CD4-positive, alpha-beta T cell treated with Interferon alpha-2 for 1 hour (primary cell): ENCODE measurements around the gene CDH12.

Experiments
- DNase-seq, 2 donors: peaks; one replicate each; pipeline ENCODE4 v3.0.0-alpha.2; 2020 to 2022

The CDH12 gene

GRCh38 chr5:21919414-21920022 is 933.6 kb downstream of the CDH12 start:
- no peak for DNase-seq

- DNase-seq, result no peak
Measured at GRCh38 chr5:21918451-21918850, 934.7 kb downstream of the CDH12 start.

- no peak for DNase-seq
Measured at GRCh38 chr5:21910731-21911130, 942.4 kb downstream of the CDH12 start.

- DNase-seq, result no peak
Measured at GRCh38 chr5:21895766-21896350, 957.3 kb downstream of the CDH12 start.

GRCh38 chr5:21893161-21893560 is 960.0 kb downstream of the CDH12 start:
- no peak for DNase-seq

- DNase-seq, result no peak
Measured at GRCh38 chr5:21889581-21889980, 963.6 kb downstream of the CDH12 start.

GRCh38 chr5:21882074-21882745 is 970.9 kb downstream of the CDH12 start:
- no peak for DNase-seq

GRCh38 chr5:21880164-21880563 is 973.0 kb downstream of the CDH12 start:
- no peak for DNase-seq

- DNase-seq, result no peak
Measured at GRCh38 chr5:21862986-21863385, 990.2 kb downstream of the CDH12 start.

- DNase-seq, result no peak
Measured at GRCh38 chr5:21858441-21858840, 994.7 kb downstream of the CDH12 start.

- DNase-seq, result no peak
Measured at GRCh38 chr5:21856987-21857386, 996.2 kb downstream of the CDH12 start.

- DNase-seq, result no peak
Measured at GRCh38 chr5:21847300-21847699, 1005.8 kb downstream of the CDH12 start.

GRCh38 chr5:21844960-21845359 is 1008.2 kb downstream of the CDH12 start:
- DNase-seq, result no peak

- no peak for DNase-seq
Measured at GRCh38 chr5:21834863-21835262, 1018.3 kb downstream of the CDH12 start.

- no peak for DNase-seq
Measured at GRCh38 chr5:21831145-21831787, 1021.9 kb downstream of the CDH12 start.

- no peak for DNase-seq
Measured at GRCh38 chr5:21826884-21827283, 1026.3 kb downstream of the CDH12 start.

- DNase-seq, result no peak
Measured at GRCh38 chr5:21823588-21823987, 1029.6 kb downstream of the CDH12 start.

GRCh38 chr5:21823076-21823574 is 1030.0 kb downstream of the CDH12 start:
- DNase-seq, result no peak

GRCh38 chr5:21820527-21820926 is 1032.6 kb downstream of the CDH12 start:
- no peak for DNase-seq

- DNase-seq, result no peak
Measured at GRCh38 chr5:21818370-21818720, 1034.8 kb downstream of the CDH12 start.

GRCh38 chr5:21817668-21818369 is 1035.3 kb downstream of the CDH12 start:
- DNase-seq, result no peak

- DNase-seq, result no peak
Measured at GRCh38 chr5:21810737-21811316, 1042.3 kb downstream of the CDH12 start.

GRCh38 chr5:21809611-21810010 is 1043.5 kb downstream of the CDH12 start:
- no peak for DNase-seq
